Muscle of leg (tissue), 11 donors: ENCODE measurements around the gene TMEM170B. TPM values are rescaled to one million over a fixed set of nuclear protein-coding genes. Genes with fewer than 3 reads are reported as not detected.

Experiments used
- DNase-seq: peaks from one replicate; pipeline ENCODE4 v3.0.0; 2013
- H3K27ac ChIP-seq: one replicate; pipeline ENCODE4 v1.5.1; 2013; ENCODE audit warnings: mild to moderate bottlenecking, low read length, control low read depth
- H3K27me3 ChIP-seq: one replicate; pipeline ENCODE4 v1.6.1; 2013; ENCODE audit warnings: low read length; ENCODE audit not compliant: control insufficient read depth, insufficient read depth
- H3K36me3 ChIP-seq: one replicate; pipeline ENCODE4 v1.6.1; 2013; ENCODE audit warnings: low read length; ENCODE audit not compliant: control insufficient read depth, insufficient read depth
- H3K4me1 ChIP-seq: one replicate; pipeline ENCODE4 v1.6.1; 2013; ENCODE audit warnings: low read length; ENCODE audit not compliant: control insufficient read depth, insufficient read depth
- H3K4me3 ChIP-seq: one replicate; pipeline ENCODE4 v1.5.1; 2013; ENCODE audit warnings: low read length, control low read depth
- H3K9me3 ChIP-seq: replicated peaks from 2 replicates; pipeline ENCODE4 v1.6.1; 2013; ENCODE audit warnings: low read depth, low read length; ENCODE audit not compliant: control insufficient read depth
- WGBS: methylation state at CpG from one replicate; pipeline ENCODE4 v1.1.5; 2013; ENCODE audit warnings: missing lambda C conversion rate; ENCODE audit not compliant: insufficient coverage; 5-methylcytosine and 5-hydroxymethylcytosine counted together
- polyA plus RNA-seq, 8 donors: library from polyadenylated mRNA; unstranded; fragments of 120-200 nt; gene quantifications; one replicate each; pipeline versions ENCODE4 v1.2.1 to v1.2.3, GENCODE V29; 2013; ENCODE audit warnings: inconsistent platforms in 1 of 8, low replicate concordance in 1 of 8; ENCODE audit not compliant: insufficient read length in 8 of 8, insufficient read depth in 1 of 8
- total RNA-seq: library from RNA; stranded (reverse); fragments of 120-200 nt; gene quantifications from one replicate; pipeline ENCODE4 v1.2.4, GENCODE V29; 2013

Gene TMEM170B
- total and polyA plus RNA-seq, 9 donors: 3.7 to 6.1 (median 4.7) TPM

- no peaks in the 10 kb centered on the region for H3K36me3 ChIP-seq
- no peaks in the 10 kb centered on the region for H3K27me3 ChIP-seq
- peaks cover 38% of the 10 kb centered on the region for H3K4me1 ChIP-seq
- H3K9me3 ChIP-seq: no peaks in the 10 kb centered on the region
- peak; percentile 42 for DNase-seq
- H3K4me3 ChIP-seq: no peak overlapping the region
- WGBS: 46% methylated on average over 7 of the region's 18 CpGs
- H3K27ac ChIP-seq: peak overlapping the region; percentile 56
These were observed 71.9 kb downstream of the TMEM170B start for GRCh38 chr6:11609324-11610071.

GRCh38 chr6:11613336-11613735 lies 75.8 kb downstream of the TMEM170B start:
- peaks cover 12% of the 10 kb centered on the region for H3K4me1 ChIP-seq
- WGBS: no CpG with 5 or more reads among the region's 1 CpG
- no peaks in the 10 kb centered on the region for H3K9me3 ChIP-seq
- no peak for DNase-seq
- no peak overlapping the region for H3K27ac ChIP-seq
- no peaks in the 10 kb centered on the region for H3K36me3 ChIP-seq
- no peaks in the 10 kb centered on the region for H3K27me3 ChIP-seq
- no peak overlapping the region for H3K4me3 ChIP-seq

- H3K4me3 ChIP-seq: no peak overlapping the region
- no peaks in the 10 kb centered on the region for H3K9me3 ChIP-seq
- H3K27ac ChIP-seq: no peak overlapping the region
- no peak for DNase-seq
- peaks cover 12% of the 10 kb centered on the region for H3K4me1 ChIP-seq
- 70% methylated on average over 3 of the region's 4 CpGs for WGBS
- H3K36me3 ChIP-seq: no peaks in the 10 kb centered on the region
- no peaks in the 10 kb centered on the region for H3K27me3 ChIP-seq
These were observed 76.3 kb downstream of the TMEM170B start for GRCh38 chr6:11613858-11614257.

GRCh38 chr6:11614534-11615213 lies 77.1 kb downstream of the TMEM170B start:
- no peak overlapping the region for H3K4me3 ChIP-seq
- H3K27me3 ChIP-seq: no peaks in the 10 kb centered on the region
- H3K4me1 ChIP-seq: peaks cover 5% of the 10 kb centered on the region
- no peak for DNase-seq
- H3K36me3 ChIP-seq: no peaks in the 10 kb centered on the region
- 87% methylated on average over 5 of the region's 10 CpGs for WGBS
- H3K9me3 ChIP-seq: no peaks in the 10 kb centered on the region
- H3K27ac ChIP-seq: no peak overlapping the region

- 78% methylated on average over 3 of the region's 5 CpGs for WGBS
- no peak overlapping the region for H3K27ac ChIP-seq
- no peaks in the 10 kb centered on the region for H3K27me3 ChIP-seq
- H3K36me3 ChIP-seq: no peaks in the 10 kb centered on the region
- H3K9me3 ChIP-seq: no peaks in the 10 kb centered on the region
- peaks cover 3% of the 10 kb centered on the region for H3K4me1 ChIP-seq
- no peak for DNase-seq
- no peak overlapping the region for H3K4me3 ChIP-seq
These were observed 77.7 kb downstream of the TMEM170B start for GRCh38 chr6:11615214-11615602.

- no peak for DNase-seq
- no peak overlapping the region for H3K4me3 ChIP-seq
- peaks cover 1% of the 10 kb centered on the region for H3K4me1 ChIP-seq
- no peaks in the 10 kb centered on the region for H3K27me3 ChIP-seq
- H3K9me3 ChIP-seq: no peaks in the 10 kb centered on the region
- H3K27ac ChIP-seq: peak overlapping the region; percentile 15
- 43% methylated on average over 4 of the region's 5 CpGs for WGBS
- no peaks in the 10 kb centered on the region for H3K36me3 ChIP-seq
These were observed 78.7 kb downstream of the TMEM170B start for GRCh38 chr6:11616200-11616611.

GRCh38 chr6:11618533-11618932 lies 81.0 kb downstream of the TMEM170B start:
- H3K27me3 ChIP-seq: no peaks in the 10 kb centered on the region
- no peak overlapping the region for H3K27ac ChIP-seq
- H3K36me3 ChIP-seq: no peaks in the 10 kb centered on the region
- no peak overlapping the region for H3K4me3 ChIP-seq
- H3K9me3 ChIP-seq: no peaks in the 10 kb centered on the region
- peaks cover 8% of the 10 kb centered on the region for H3K4me1 ChIP-seq
- DNase-seq: no peak
- 83% methylated on average over 1 of the region's 4 CpGs for WGBS

- H3K36me3 ChIP-seq: no peaks in the 10 kb centered on the region
- DNase-seq: no peak
- H3K9me3 ChIP-seq: no peaks in the 10 kb centered on the region
- 57% methylated on average over 3 of the region's 5 CpGs for WGBS
- no peak overlapping the region for H3K27ac ChIP-seq
- H3K27me3 ChIP-seq: no peaks in the 10 kb centered on the region
- peaks cover 8% of the 10 kb centered on the region for H3K4me1 ChIP-seq
- no peak overlapping the region for H3K4me3 ChIP-seq
These were observed 83.6 kb downstream of the TMEM170B start for GRCh38 chr6:11621119-11621518.

- H3K36me3 ChIP-seq: no peaks in the 10 kb centered on the region
- peak; percentile 69 for DNase-seq
- no peaks in the 10 kb centered on the region for H3K9me3 ChIP-seq
- no peaks in the 10 kb centered on the region for H3K27me3 ChIP-seq
- WGBS: no CpG with 5 or more reads among the region's 4 CpGs
- H3K4me1 ChIP-seq: peaks cover 8% of the 10 kb centered on the region
- no peak overlapping the region for H3K4me3 ChIP-seq
- peak overlapping the region; percentile 47 for H3K27ac ChIP-seq
These were observed 84.6 kb downstream of the TMEM170B start for GRCh38 chr6:11622156-11622555.

- Histone ChIP-seq H3K4me1 (peaks cover 8% of the 10 kb centered on the region), H3K9me3 (no peaks in the 10 kb centered on the region), H3K27me3 (no peaks in the 10 kb centered on the region), H3K4me3 (no peak overlapping the region), H3K36me3 (no peaks in the 10 kb centered on the region), H3K27ac (no peak overlapping the region)
- DNase-seq: peak; percentile 56
- WGBS: no CpG with 5 or more reads among the region's 2 CpGs
These were observed 85.7 kb downstream of the TMEM170B start for GRCh38 chr6:11623272-11623671.
